Stomach (tissue), 4 donors: ENCODE data around the gene DNPEP.
A peak's percentile ranks its signal among the peaks of the same experiment; 100 is the strongest.

ENCODE experiments used
- CTCF ChIP-seq, 7 experiments: fragments of 450-650 bp in 4 of 7; fragments of 200-600 bp in 3 of 7; sonication (generic) in 3 of 7; IDR thresholded peaks; one replicate each; pipeline ENCODE4 v1.5.1; 2016 to 2019; ENCODE audit warnings: antibody characterized with exemption in 7 of 7, control low read depth in 2 of 7, mild to moderate bottlenecking in 1 of 7
- EP300 ChIP-seq: sonication (generic); formaldehyde crosslinking; IDR thresholded peaks from one replicate; pipeline ENCODE4 v1.6.1; 2017; ENCODE audit warnings: antibody characterized with exemption
- POLR2A ChIP-seq, 4 donors: fragments of 450-650 bp; IDR thresholded peaks; one replicate each; pipeline ENCODE4 v1.6.1; 2016; ENCODE audit warnings: antibody characterized with exemption in 4 of 4, control low read depth in 2 of 4, mild to moderate bottlenecking in 1 of 4, moderate library complexity in 1 of 4
- POLR2AphosphoS5 ChIP-seq, 3 donors: sonication (generic); formaldehyde crosslinking; IDR thresholded peaks; one replicate each; pipeline ENCODE4 v1.6.1; 2016; ENCODE audit warnings: antibody characterized with exemption in 3 of 3

- TF ChIP-seq POLR2A (IDR thresholded peaks at IDR 0.05) (no peak), POLR2AphosphoS5 (IDR thresholded peaks at IDR 0.05) (peak; percentile 4 to 54 (median 36)), CTCF (IDR thresholded peaks at IDR 0.05) (no peak), EP300 (no peak)
These were observed 43.2 kb upstream of the DNPEP start for GRCh38 chr2:219430633-219431615.
